HEK293 (cell line): ENCODE results near the gene VWF.

ENCODE experiments used
- CTCF ChIA-PET: fragments of 350-600 bp; formaldehyde crosslinking; extraction: SDS; loops from one replicate; lab custom pipeline; 2021; ENCODE audit warnings: antibody characterized with exemption; lab: Yijun Ruan, JAX
- POLR2A ChIA-PET: fragments of 300-600 bp; formaldehyde crosslinking; extraction: SDS; loops from one replicate; lab custom pipeline; 2020; ENCODE audit warnings: antibody characterized with exemption, inconsistent platforms; lab: Yijun Ruan, JAX
- H3K27ac ChIP-seq: fragments of 200-500 bp; sonication (Bioruptor generic); 2 replicates; pipeline ENCODE4 v1.5.1; 2014; ENCODE audit warnings: low read depth, low read length, control low read depth, inconsistent platforms; ENCODE audit errors: extremely low read depth
- H3K36me3 ChIP-seq, 2 experiments: fragments of 200-500 bp in 1 of 2; sonication (Bioruptor generic) in 1 of 2; 1 replicate in 1 of 2; 2 replicates in 1 of 2; pipeline ENCODE4 v1.5.1; 2014 to 2017; ENCODE audit warnings: inconsistent platforms in 2 of 2, low read length in 2 of 2; ENCODE audit not compliant: control insufficient read depth in 2 of 2, insufficient read depth in 1 of 2
- H3K4me1 ChIP-seq: fragments of 200-500 bp; sonication (Bioruptor generic); 2 replicates; pipeline ENCODE4 v1.5.1; 2014; ENCODE audit warnings: mild to moderate bottlenecking, low read length, inconsistent platforms; ENCODE audit not compliant: control insufficient read depth, insufficient read depth
- H3K4me3 ChIP-seq: 2 replicates; pipeline ENCODE4 v1.5.1; 2011; ENCODE audit warnings: low read depth, mild to moderate bottlenecking, control low read depth, low read length, moderate library complexity
- H3K9me3 ChIP-seq: fragments of 200-500 bp; sonication (Bioruptor generic); 2 replicates; pipeline ENCODE4 v1.5.1; 2014; ENCODE audit warnings: low read depth, low read length, inconsistent platforms; ENCODE audit not compliant: control insufficient read depth, insufficient read depth
- GLIS1 ChIP-seq: fragments of 450-650 bp; formaldehyde crosslinking; IDR thresholded peaks from 2 replicates; pipeline ENCODE4 v1.5.1; 2016; ENCODE audit warnings: missing biosample characterization, missing genetic modification characterization
- KLF8 ChIP-seq: fragments of 450-650 bp; formaldehyde crosslinking; IDR thresholded peaks from 2 replicates; pipeline ENCODE4 v1.5.1; 2016; ENCODE audit warnings: missing biosample characterization, missing genetic modification characterization
- PRDM10 ChIP-seq: fragments of 450-650 bp; formaldehyde crosslinking; IDR thresholded peaks from 2 replicates; pipeline ENCODE4 v1.5.1; 2016; ENCODE audit warnings: missing biosample characterization, missing genetic modification characterization
- SCRT2 ChIP-seq: fragments of 450-650 bp; formaldehyde crosslinking; IDR thresholded peaks from 2 replicates; pipeline ENCODE4 v1.5.1; 2016; ENCODE audit warnings: missing biosample characterization, missing genetic modification characterization
- YY1 ChIP-seq: fragments of 450-650 bp; formaldehyde crosslinking; IDR thresholded peaks from 2 replicates; pipeline ENCODE4 v1.5.1; 2018; ENCODE audit warnings: missing biosample characterization, missing genetic modification characterization
- ZBTB20 ChIP-seq: fragments of 450-650 bp; formaldehyde crosslinking; IDR thresholded peaks from 2 replicates; pipeline ENCODE4 v1.5.1; 2016; ENCODE audit warnings: missing biosample characterization, missing genetic modification characterization
- ZBTB8A ChIP-seq: fragments of 450-650 bp; formaldehyde crosslinking; IDR thresholded peaks from 2 replicates; pipeline ENCODE4 v1.5.1; 2016; ENCODE audit warnings: missing biosample characterization, missing genetic modification characterization
- ZNF146 ChIP-seq: fragments of 450-650 bp; formaldehyde crosslinking; IDR thresholded peaks from 2 replicates; pipeline ENCODE4 v1.5.1; 2016; ENCODE audit warnings: missing biosample characterization, missing genetic modification characterization
- ZNF18 ChIP-seq: fragments of 450-650 bp; formaldehyde crosslinking; IDR thresholded peaks from 2 replicates; pipeline ENCODE4 v1.5.1; 2016; ENCODE audit warnings: missing biosample characterization, missing genetic modification characterization
- ZNF202 ChIP-seq: fragments of 450-650 bp; formaldehyde crosslinking; IDR thresholded peaks from 2 replicates; pipeline ENCODE4 v1.5.1; 2016; ENCODE audit warnings: missing biosample characterization, missing genetic modification characterization, borderline replicate concordance
- ZNF26 ChIP-seq: fragments of 450-650 bp; formaldehyde crosslinking; IDR thresholded peaks from 2 replicates; pipeline ENCODE4 v1.5.1; 2016; ENCODE audit warnings: missing biosample characterization, missing genetic modification characterization
- ZNF274 ChIP-seq, 2 experiments: fragments of 200-500 bp in 1 of 2; fragments of 450-650 bp in 1 of 2; sonication (Bioruptor generic) in 1 of 2; formaldehyde crosslinking in 1 of 2; IDR thresholded peaks; 2 replicates each; pipeline versions ENCODE4 v1.5.1 to v1.6.1; 2014 to 2016; ENCODE audit warnings: borderline replicate concordance in 1 of 2, inconsistent platforms in 1 of 2, low read length in 1 of 2, missing biosample characterization in 1 of 2, missing genetic modification characterization in 1 of 2
- ZNF280D ChIP-seq: fragments of 450-650 bp; formaldehyde crosslinking; IDR thresholded peaks from 2 replicates; pipeline ENCODE4 v1.5.1; 2016; ENCODE audit warnings: missing biosample characterization, missing genetic modification characterization
- ZNF335 ChIP-seq: fragments of 450-650 bp; formaldehyde crosslinking; conservative IDR thresholded peaks from 2 replicates; pipeline ENCODE4 v1.5.1; 2016; ENCODE audit warnings: missing biosample characterization, missing genetic modification characterization
- ZNF529 ChIP-seq: fragments of 450-650 bp; formaldehyde crosslinking; IDR thresholded peaks from 2 replicates; pipeline ENCODE4 v1.5.1; 2017; ENCODE audit warnings: missing genetic modification characterization, missing biosample characterization; ENCODE audit not compliant: insufficient replicate concordance
- ZNF530 ChIP-seq: fragments of 450-650 bp; formaldehyde crosslinking; IDR thresholded peaks from 2 replicates; pipeline ENCODE4 v1.5.1; 2016; ENCODE audit warnings: low read depth, missing biosample characterization, missing genetic modification characterization
- ZNF558 ChIP-seq: fragments of 450-650 bp; formaldehyde crosslinking; IDR thresholded peaks from 2 replicates; pipeline ENCODE4 v1.5.1; 2016; ENCODE audit warnings: missing biosample characterization, missing genetic modification characterization
- ZNF561 ChIP-seq: fragments of 450-650 bp; IDR thresholded peaks from 2 replicates; pipeline ENCODE4 v1.5.1; 2018; ENCODE audit warnings: missing biosample characterization, missing genetic modification characterization, borderline replicate concordance
- ZNF600 ChIP-seq: fragments of 450-650 bp; formaldehyde crosslinking; IDR thresholded peaks from 2 replicates; pipeline ENCODE4 v1.5.1; 2016; ENCODE audit warnings: missing biosample characterization, missing genetic modification characterization
- ZNF677 ChIP-seq: fragments of 450-650 bp; IDR thresholded peaks from 2 replicates; pipeline ENCODE4 v1.5.0; 2018; ENCODE audit warnings: missing biosample characterization, mild to moderate bottlenecking, missing genetic modification characterization, moderate library complexity
- ZNF768 ChIP-seq: fragments of 450-650 bp; formaldehyde crosslinking; IDR thresholded peaks from 2 replicates; pipeline ENCODE4 v1.5.1; 2018; ENCODE audit warnings: missing biosample characterization, mild to moderate bottlenecking, missing genetic modification characterization

Gene VWF

GRCh38 chr12:5945071-5946008, 179.1 kb downstream of the VWF start, which contains the start of gene ANO2 (continued):
- no peak for TF ChIP-seq ZNF677 (tag by site-specific recombination)
- TF ChIP-seq ZNF530 (tag by site-specific recombination): no peak
- no peak for TF ChIP-seq ZNF558
- TF ChIP-seq ZNF768 (tag by site-specific recombination): no peak
- no peak for TF ChIP-seq ZNF274 (IDR thresholded peaks at IDR 0.05; ENCODE audit: low read length)
- no peak for TF ChIP-seq ZNF274 (tag by site-specific recombination; IDR thresholded peaks at IDR 0.05; ENCODE audit: borderline replicate concordance)
- no peak for TF ChIP-seq ZNF26 (tag by site-specific recombination)
- TF ChIP-seq ZNF202: no peak
- TF ChIP-seq GLIS1 (tag by site-specific recombination): peak; percentile 44; the same call in 1 of the 2 replicates
- TF ChIP-seq ZNF335 (tag by site-specific recombination): peak; percentile 11; the same call in 1 of the 2 replicates
- TF ChIP-seq ZNF561 (tag by site-specific recombination): no peak
- TF ChIP-seq ZBTB20 (tag by site-specific recombination): peak; percentile 64
- no peak for TF ChIP-seq ZNF280D (tag by site-specific recombination)
- peak; percentile 93 for TF ChIP-seq SCRT2 (tag by site-specific recombination)
- TF ChIP-seq YY1: peak; percentile 61; the same call in 1 of the 2 replicates
- TF ChIP-seq ZNF18 (tag by site-specific recombination): no peak
- peak; percentile 80 for TF ChIP-seq ZBTB8A (tag by site-specific recombination)
- no peak for TF ChIP-seq ZNF529 (tag by site-specific recombination)

- POLR2A ChIA-PET: no interaction called here
- Histone ChIP-seq H3K36me3 (no peaks in the 10 kb centered on the region), H3K4me3 (peak overlapping the region; percentile 51)
- peak; percentile 94 for TF ChIP-seq ZNF335 (tag by site-specific recombination)
- TF ChIP-seq ZNF561 (tag by site-specific recombination): no peak
- TF ChIP-seq ZNF600 (tag by site-specific recombination): no peak
- TF ChIP-seq PRDM10 (tag by site-specific recombination): 0 out of 2 replicates have a peak, but pooled peaks have one; percentile 28
- TF ChIP-seq ZNF146 (tag by site-specific recombination): 0 out of 2 replicates have a peak, but pooled peaks have one; percentile 12
- 0 out of 2 replicates have a peak, but pooled peaks have one; percentile 15 for TF ChIP-seq KLF8 (tag by site-specific recombination)
- TF ChIP-seq, all 188 proteins: peak for 4
- Histone ChIP-seq H3K27ac (no peak overlapping the region; the same call in 1 of the 2 replicates), H3K9me3 (no peaks in the 10 kb centered on the region), H3K4me1 (0 out of 2 replicates have a peak, but pooled peaks cover 2% of the 10 kb centered on the region)
- CTCF ChIA-PET: no interaction called here
Measured at GRCh38 chr12:5944688-5945070, 179.8 kb downstream of the VWF start.
